GM18867 (cell line): ENCODE measurements around the gene NPC1.

Source experiments
- ATAC-seq: cut with Tn5 transposase; IDR thresholded peaks from one replicate; pipeline ENCODE4 v1.9.1; 2021; ENCODE audit warnings: mild to moderate bottlenecking, moderate library complexity; ENCODE audit not compliant: unreplicated experiment

Gene NPC1

GRCh38 chr18:23609390-23610023 is 23.2 kb upstream of the NPC1 start:
- no peak for ATAC-seq

DNA sequence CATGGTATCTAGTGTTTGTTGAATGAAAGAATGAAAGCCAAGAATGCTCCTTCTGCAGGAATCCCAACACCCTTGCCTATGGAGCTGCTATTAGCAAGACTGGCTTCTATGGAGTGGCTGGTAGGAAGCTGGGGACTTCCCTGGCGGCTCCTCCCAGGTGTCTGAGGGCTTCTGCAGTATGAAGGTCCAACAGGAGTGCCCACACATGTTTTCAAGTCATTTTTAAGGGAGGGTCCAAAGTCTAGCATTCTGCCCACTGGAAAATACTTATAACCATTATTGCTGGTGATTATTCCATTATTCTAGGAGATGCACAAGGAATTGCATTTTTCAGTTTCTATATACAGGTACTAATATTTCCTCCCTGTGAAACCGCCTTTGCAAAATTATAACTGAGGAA is 21.9 kb upstream of the NPC1 start:
- no peak for ATAC-seq

DNA sequence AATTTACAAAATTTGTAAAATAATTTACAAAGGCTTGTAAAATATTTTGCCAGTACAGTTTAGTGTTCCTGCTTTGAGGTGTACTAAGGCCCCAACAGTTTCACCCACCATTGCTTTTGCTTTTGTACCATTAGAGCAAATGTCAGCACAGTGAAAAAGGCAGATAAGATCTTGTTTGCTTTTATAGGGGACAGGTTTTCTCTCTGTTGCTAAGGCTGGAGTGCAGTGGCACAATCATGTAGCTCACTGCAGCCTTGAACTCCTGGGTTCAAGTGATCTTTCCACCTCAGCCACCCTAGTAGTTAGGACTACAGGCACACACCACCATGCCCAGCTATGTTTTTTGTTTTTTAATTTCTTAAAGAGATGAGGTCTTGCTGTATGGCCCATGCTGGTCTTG is 19.6 kb upstream of the NPC1 start:
- no peak for ATAC-seq

DNA sequence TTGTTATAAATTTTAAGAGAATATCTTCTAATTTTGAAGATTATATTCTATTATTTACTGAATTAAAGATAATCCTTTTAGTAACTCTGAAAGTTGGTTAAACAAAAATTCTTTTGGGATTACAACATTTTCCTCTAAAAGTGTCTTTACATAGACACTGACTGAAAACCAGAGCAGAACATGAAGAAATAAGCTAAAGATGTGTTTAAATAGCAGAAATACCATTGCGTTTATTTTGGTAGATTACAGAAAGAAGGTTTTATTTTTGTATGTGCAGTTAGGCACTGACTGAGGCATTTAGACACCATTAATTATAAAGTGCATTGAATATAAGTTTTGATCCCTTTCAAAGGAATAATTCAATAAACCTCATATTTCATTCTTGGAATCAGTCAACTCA is 13.5 kb upstream of the NPC1 start:
- ATAC-seq: no peak

DNA sequence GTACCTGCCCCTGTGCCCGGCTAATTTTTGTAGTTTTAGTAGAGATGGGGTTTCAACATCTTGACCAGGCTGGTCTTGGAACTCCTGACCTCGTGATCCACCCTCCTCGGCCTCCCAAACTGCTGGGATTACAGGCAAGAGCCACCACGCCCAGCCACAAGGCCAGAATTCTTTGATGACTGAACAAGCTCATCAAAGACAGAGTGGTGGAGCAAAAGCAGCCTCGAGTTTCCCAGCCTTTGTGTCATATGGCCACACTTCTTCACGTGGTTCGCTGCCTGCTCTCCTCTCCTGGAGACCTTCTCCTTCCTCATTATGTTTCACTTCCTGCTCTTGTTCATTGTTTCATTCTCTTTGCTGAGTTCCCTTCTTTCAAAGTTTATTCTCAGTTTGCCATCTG is 9.9 kb upstream of the NPC1 start:
- ATAC-seq: no peak

DNA sequence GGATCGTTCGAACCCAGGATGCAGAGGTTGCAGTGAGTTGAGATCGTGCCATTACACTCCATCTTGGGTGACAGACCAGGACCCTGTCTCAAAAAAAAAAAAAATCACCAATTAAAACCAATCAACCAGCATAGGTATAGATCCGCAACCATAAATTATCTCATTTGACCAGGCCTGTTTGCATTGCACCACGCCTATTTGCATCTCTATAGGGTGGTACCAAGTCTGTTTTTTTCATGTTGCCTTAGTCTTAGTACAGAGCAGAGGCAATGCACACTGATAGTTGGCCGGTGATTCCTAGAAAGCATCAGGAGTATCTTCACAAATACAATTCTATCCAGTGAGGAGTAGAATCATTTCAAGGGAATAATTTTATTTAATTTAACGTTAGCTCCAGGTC is 9.3 kb upstream of the NPC1 start:
- ATAC-seq: no peak

GRCh38 chr18:23593720-23594119 is 7.4 kb upstream of the NPC1 start:
- ATAC-seq: no peak

GRCh38 chr18:23592911-23593310 is 6.6 kb upstream of the NPC1 start:
- no peak for ATAC-seq

DNA sequence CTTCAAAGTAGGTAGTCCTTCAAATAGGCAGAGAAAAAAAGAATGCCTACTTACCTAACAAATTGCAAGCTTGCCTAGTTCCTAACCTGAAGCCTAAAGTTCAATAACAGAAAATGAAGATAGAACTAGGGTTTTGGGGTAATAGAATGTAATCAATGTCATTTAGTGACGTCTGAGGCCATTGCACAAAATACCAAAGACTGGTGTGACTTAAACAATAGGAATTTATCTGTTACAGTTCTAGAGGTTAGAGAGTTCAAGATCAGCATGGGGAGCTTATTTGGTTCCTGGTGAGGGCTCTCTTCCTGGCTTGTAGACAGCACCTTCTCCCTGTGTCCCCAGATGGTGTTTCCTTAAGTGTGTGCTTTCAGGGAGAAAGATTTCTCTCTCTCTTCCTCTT is 4.7 kb upstream of the NPC1 start:
- ATAC-seq: no peak

DNA sequence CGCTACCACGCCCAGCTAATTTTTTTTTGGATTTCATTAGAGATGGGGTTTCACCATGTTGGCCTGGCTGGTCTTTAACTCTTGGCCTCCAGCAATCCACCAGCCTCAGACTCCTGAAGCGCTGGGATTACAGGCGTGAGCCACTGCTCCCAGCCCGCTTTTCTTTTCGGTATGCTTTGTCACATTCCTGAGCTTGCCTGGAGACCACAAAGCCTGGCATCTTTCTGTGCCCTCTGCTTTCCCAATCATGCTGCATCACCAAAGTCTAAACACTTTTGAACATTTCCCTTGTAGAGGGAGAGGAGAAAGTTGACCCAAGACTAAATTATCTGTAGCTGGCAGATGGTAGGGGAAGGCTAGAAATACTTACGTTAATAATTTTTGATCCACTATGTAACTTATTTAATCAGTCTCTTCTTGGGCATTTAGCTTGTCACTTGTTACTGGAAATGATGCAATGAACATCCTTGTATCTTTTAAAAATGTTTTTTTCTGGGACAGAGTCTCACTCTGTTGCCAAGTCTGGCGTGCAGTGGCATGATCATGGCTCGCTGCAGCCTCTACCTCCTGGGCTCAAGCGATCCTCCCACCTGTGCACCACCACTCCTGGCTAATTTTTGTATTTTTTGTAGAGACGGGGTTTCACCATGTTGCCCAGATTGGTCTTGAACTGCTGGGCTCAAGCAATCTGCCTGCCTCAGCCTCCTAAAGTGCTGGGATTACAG is 2.7 kb upstream of the NPC1 start:
- ATAC-seq: no peak

DNA sequence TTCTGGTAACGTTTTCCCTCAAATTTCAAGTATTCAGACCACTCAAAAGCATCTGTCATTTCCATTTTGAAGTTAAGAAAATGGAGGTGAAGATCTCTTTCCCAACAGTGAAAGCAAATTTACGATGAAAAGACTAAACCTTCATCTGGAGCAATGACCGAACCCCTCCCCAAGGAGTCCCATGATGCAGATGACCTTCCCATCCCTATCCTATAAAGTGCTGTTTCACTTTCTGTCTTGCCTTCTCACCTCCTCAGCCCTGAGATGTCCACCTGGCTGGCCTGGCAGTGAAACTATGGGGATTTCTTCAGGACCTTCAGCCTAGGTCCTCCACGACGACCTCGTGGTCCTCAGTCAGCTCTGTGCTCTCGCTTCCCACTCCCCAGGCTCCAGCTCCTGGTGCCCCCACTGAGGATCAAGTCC is 925 bp upstream of the NPC1 start:
- no peak for ATAC-seq

GRCh38 chr18:23585897-23586248 is 433 bp downstream of the NPC1 start:
- ATAC-seq: peak; percentile 29

GRCh38 chr18:23585007-23585871 is 1.1 kb downstream of the NPC1 start:
- ATAC-seq: no peak

DNA sequence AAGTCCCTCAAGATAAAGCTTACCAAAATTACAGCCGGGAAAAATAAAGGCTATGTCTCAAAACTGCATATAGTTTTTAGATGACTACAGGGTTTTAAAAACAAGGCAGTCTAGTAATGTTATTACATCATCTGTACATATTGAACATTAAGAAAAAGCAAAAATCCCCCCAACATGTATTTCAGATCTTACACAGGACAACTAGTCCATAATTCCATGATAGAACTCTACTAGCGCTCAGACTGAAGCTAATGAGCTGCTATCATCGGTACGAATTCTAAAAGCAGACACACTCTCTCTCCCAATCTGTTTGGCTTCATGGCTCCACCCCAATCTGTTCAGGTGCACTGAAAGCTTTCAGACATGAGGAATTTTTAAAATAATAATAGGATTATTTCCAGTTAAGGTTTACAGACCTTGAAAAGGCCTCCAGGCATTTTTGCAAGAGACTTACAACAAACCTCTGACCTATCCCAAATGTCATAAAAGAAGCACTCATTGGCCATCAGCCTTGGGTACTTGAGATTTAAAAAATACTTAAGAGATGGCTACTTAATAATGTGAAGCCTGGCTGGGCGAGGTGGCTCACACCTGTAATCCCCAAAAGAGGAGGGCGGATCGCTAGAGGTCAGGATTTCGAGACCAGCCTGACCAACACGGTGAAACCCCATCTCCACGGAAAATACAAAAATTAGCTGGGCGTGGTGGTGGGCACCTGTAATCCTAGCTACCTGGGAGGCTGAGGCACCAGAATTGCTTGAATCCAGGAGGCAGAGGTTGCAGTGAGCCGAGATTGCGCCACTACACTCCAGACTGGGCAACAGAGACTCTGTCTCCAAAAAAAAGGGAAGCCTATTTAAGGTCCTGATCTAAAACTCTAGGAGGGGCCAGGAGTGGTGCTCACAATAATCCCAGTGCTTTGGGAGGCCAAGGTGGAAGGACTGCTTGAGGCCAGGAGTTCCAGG is 2.0 kb downstream of the NPC1 start:
- ATAC-seq: no peak

DNA sequence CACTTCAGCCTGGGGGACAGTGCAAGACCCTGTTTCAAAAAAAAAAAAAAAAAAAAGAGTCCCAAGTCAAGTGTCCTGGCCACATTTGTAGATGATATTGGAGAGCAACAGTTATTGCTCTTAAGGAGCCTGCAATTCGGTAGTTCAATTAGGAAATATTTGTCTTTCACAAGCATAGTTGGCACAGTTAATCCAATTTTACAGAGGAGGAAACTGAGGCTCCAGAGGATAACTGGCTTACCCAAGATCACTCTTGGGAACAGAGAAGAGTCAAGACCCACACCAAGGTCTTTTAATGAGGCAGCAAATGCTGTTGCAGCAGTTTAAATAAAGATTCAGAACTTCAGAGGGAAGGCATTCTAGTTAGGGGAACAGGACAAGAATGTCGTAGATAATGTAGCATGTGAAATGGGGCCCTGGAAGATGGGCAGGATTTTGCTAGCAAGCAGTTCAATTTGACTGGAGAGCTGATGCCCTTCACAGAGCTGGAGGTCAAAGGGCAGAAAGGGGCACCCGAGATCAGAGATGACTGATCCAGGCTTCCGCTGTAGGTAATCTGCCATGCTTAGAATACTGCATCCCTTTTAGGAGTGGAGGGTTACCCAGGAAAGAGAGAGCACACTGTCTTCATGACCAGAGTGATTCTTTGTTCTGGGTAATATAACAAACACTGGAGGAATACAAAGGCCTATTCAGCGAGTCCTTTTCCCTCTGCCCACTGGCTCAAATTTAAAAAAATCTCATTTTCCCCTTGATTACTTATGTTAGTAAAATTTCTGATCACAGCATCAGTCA is 3.0 kb downstream of the NPC1 start:
- no peak for ATAC-seq

DNA sequence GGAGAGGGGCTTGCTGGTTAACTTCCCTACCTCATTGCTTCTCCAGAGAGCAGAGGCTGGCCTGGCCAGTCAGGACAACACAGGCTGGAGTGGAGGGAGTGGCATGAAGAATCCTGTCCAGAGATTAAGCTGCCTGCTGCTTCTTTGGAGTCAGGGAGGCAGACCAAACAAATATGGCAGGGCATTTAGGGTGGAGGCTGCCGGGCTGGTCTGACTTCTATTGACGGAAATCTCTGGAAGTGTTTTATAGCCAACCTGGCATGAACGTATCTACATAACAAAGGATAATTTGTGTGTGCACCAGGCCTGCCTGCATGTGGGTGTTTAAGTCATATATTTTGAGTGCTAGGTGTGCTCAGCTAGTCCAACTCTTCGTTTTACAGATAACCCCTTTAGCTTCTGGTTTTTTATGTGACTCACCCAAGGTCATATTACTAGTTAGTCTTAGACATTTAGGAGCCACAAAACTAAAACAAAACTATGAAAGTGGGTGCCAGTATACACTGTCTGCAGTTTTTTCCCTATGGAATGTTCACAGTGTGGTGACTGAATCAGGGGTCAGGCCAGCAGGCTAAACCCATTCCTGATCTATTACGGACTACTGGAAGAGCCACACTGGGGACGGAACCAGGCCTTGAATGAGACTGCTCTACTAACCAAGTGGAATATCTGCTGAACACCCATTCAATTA is 5.5 kb downstream of the NPC1 start:
- no peak for ATAC-seq

DNA sequence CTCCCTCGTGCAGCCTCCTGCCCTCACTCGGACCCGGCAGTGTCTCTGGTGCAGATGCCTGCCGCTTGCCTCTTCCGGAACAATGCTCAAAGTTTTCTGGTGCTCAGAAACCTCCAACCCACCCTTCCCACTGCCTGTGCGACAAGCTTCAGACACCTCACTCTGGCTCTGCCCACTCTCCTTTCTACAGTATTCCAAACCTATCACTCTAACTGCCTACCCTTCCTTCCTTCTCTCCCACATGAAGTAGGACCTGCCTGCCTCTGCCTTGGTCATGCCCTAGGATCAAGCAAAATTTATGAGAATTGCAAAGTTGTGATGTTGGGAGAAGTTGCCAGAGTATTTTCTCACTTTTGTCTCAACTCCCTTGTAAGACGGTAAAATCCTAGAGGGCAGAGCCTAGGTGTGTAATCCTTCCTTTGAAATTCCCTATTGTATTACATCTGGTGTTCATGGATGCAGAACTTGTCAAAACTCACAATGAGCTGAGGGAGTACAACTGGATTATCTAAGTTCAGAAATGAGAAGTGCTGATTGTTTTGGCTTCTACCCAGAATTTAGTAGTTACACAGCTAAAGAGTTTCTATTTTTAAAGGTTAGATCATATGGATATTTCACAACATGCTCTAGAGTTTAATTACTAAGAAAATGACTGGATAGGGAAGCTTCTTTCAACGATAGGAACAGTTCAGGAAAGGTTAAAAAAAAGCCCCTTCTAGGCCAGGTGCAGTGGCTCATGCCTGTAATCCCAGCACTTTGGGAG is 7.2 kb downstream of the NPC1 start:
- no peak for ATAC-seq

- no peak for ATAC-seq
These were observed 8.1 kb downstream of the NPC1 start for GRCh38 chr18:23578067-23578701.
